Left lung (tissue), 14 donors: ENCODE results near the gene AP5S1. TPM values are rescaled to one million over a fixed set of nuclear protein-coding genes. Genes with fewer than 3 reads are reported as not detected.

Source experiments
- ATAC-seq: fragments of 200-7000 bp; cut with Tn5 transposase; one replicate; pipeline ENCODE4 v1.9.1; 2020; ENCODE audit warnings: moderate library complexity
- DNase-seq, 4 donors: peaks; one replicate each; pipeline ENCODE4 v3.0.0-alpha.2; 2013 to 2020
- H3K27ac ChIP-seq, 2 donors: fragments of 200-600 bp; sonication (generic) in 1 of 2; one replicate each; pipeline versions ENCODE4 v1.5.0 to v1.8.0; 2020 to 2021
- H3K27me3 ChIP-seq, 2 donors: fragments of 200-600 bp; sonication (generic) in 1 of 2; one replicate each; pipeline versions ENCODE4 v1.5.0 to v1.8.0; 2020 to 2021
- H3K36me3 ChIP-seq, 2 donors: fragments of 200-600 bp; sonication (generic) in 1 of 2; one replicate each; pipeline versions ENCODE4 v1.5.0 to v1.8.0; 2020 to 2021
- H3K4me1 ChIP-seq, 2 donors: fragments of 200-600 bp; one replicate each; pipeline ENCODE4 v1.8.0; 2021
- H3K4me3 ChIP-seq, 2 donors: fragments of 200-600 bp; sonication (generic) in 1 of 2; one replicate each; pipeline versions ENCODE4 v1.5.0 to v1.8.0; 2020 to 2021; ENCODE audit warnings: mild to moderate bottlenecking in 1 of 2
- H3K9me3 ChIP-seq, 2 donors: fragments of 200-600 bp; sonication (generic) in 1 of 2; one replicate each; pipeline versions ENCODE4 v1.5.0 to v1.8.0; 2020 to 2021
- CTCF ChIP-seq, 2 donors: fragments of 200-600 bp; sonication (generic) in 1 of 2; IDR thresholded peaks; one replicate each; pipeline versions ENCODE4 v1.5.0 to v1.8.0; 2021; ENCODE audit warnings: antibody characterized with exemption in 2 of 2
- intact Hi-C, 2 donors: fragments of 100-400 bp; cut with DNase I; formaldehyde crosslinking; loops; one replicate each; pipeline versions ENCODE4 v1.11.2 to v1.14.2; 2022
- long read RNA-seq, 12 donors: library from polyadenylated mRNA in 2 of 12; unstranded in 2 of 12; transcript quantifications; one replicate each; pipeline ENCODE4 v2.0.0 and lab custom pipeline, GENCODE V29; 2019 to 2026
- polyA plus RNA-seq, 6 donors: library from polyadenylated mRNA; unstranded; fragments of 120-200 nt; gene quantifications; one replicate each; pipeline ENCODE4 v1.2.1, GENCODE V29; 2013; ENCODE audit not compliant: insufficient read length in 6 of 6
- total RNA-seq, 2 donors: library from RNA; stranded (reverse); fragmentation: NEBNext Ultra II Directional; extraction: Animal tissue kit (Norgen Biotek cat#: 25700); gene quantifications; one replicate each; pipeline ENCODE4 v1.2.1, GENCODE V29; 2021
- donor health status: DM: no; HTN: yes; CAD: no.
- donor health status: DM: no; HTN: no; CAD: no.

The AP5S1 gene
- 10 to 100 TPM; 12.7 to 13.6 TPM for total RNA-seq
- 10 to 100 TPM in 4 of 6 donors, 1 to 10 TPM in 2; 8.3 to 12.0 (median 11.2) TPM for polyA plus RNA-seq
- long read RNA-seq, donor 1, full-length matches to known transcripts, result 8 of 8 reads
- long read RNA-seq, donor 1, partial matches to known transcripts, result 0 of 8 reads
- long read RNA-seq, donor 1, other reads (novel, unspliced or antisense), result 0 of 8 reads
- long read RNA-seq, donor 2, full-length matches to known transcripts, result 7 of 7 reads
- long read RNA-seq, donor 2, partial matches to known transcripts, result 0 of 7 reads
- long read RNA-seq, donor 2, other reads (novel, unspliced or antisense), result 0 of 7 reads
- long read RNA-seq, donor 3, full-length matches to known transcripts, result 4 of 4 reads
- long read RNA-seq, donor 3, partial matches to known transcripts, result 0 of 4 reads
- long read RNA-seq, donor 3, other reads (novel, unspliced or antisense), result 0 of 4 reads
- long read RNA-seq, donor 4, full-length matches to known transcripts, result 13 of 15 reads
- long read RNA-seq, donor 4, partial matches to known transcripts, result 0 of 15 reads
- long read RNA-seq, donor 4, other reads (novel, unspliced or antisense), result 2 of 15 reads
- long read RNA-seq, donor 5, full-length matches to known transcripts, result 3 of 3 reads
- long read RNA-seq, donor 5, partial matches to known transcripts, result 0 of 3 reads
- long read RNA-seq, donor 5, other reads (novel, unspliced or antisense), result 0 of 3 reads
- long read RNA-seq, donor 6, full-length matches to known transcripts, result 5 of 5 reads
- long read RNA-seq, donor 6, partial matches to known transcripts, result 0 of 5 reads
- long read RNA-seq, donor 6, other reads (novel, unspliced or antisense), result 0 of 5 reads
- long read RNA-seq, donor 7, full-length matches to known transcripts, result 3 of 3 reads
- long read RNA-seq, donor 7, partial matches to known transcripts, result 0 of 3 reads
- long read RNA-seq, donor 7, other reads (novel, unspliced or antisense), result 0 of 3 reads
- long read RNA-seq, donor 8, full-length matches to known transcripts, result 1 of 13 reads
- long read RNA-seq, donor 8, partial matches to known transcripts, result 12 of 13 reads
- long read RNA-seq, donor 8, other reads (novel, unspliced or antisense), result 0 of 13 reads
- long read RNA-seq, donor 9, result 0 reads
- long read RNA-seq, donor 10, full-length matches to known transcripts, result 11 of 14 reads
- long read RNA-seq, donor 10, partial matches to known transcripts, result 1 of 14 reads
- long read RNA-seq, donor 10, other reads (novel, unspliced or antisense), result 2 of 14 reads
- long read RNA-seq, donor 11, result 0 reads
- long read RNA-seq, donor 12, full-length matches to known transcripts, result 4 of 4 reads
- long read RNA-seq, donor 12, partial matches to known transcripts, result 0 of 4 reads
- long read RNA-seq, donor 12, other reads (novel, unspliced or antisense), result 0 of 4 reads

- Histone ChIP-seq H3K4me1 (peaks cover 14 to 36% of the 10 kb centered on the region in 2 donors), H3K27me3 (no peaks in the 10 kb centered on the region), H3K36me3 (peaks cover 0 to 32% of the 10 kb centered on the region in 2 donors), H3K4me3 (peak within 1 kb of the TSS; percentile 55 to 61), H3K27ac (peak within 1 kb of the TSS; percentile 97 to 100), H3K9me3 (no peaks in the 10 kb centered on the region)
- ATAC-seq (peak; percentile 92), DNase-seq (peak; percentile 97 to 99 (median 98))
- peak; percentile 97 to 100 for TF ChIP-seq CTCF (IDR thresholded peaks at IDR 0.05)
- intact Hi-C loops, result no loop called here
These were observed at the start of gene AP5S1 for GRCh38 chr20:3820048-3820900. AP5S1 (plus strand) TSS chr20:3820547; CDS start chr20:3822118, 1,571 bp downstream.

GRCh38 chr20:3771552-3772058, 48.7 kb upstream of the AP5S1 start:
- Histone ChIP-seq H3K27me3 (no peaks in the 10 kb centered on the region), H3K36me3 (no peaks in the 10 kb centered on the region), H3K9me3 (no peaks in the 10 kb centered on the region), H3K4me3 (no peak overlapping the region), H3K4me1 (peaks cover 9 to 24% of the 10 kb centered on the region in 2 donors), H3K27ac (no peak overlapping the region)
- no peak for TF ChIP-seq CTCF (IDR thresholded peaks at IDR 0.05)
- no peak for DNase-seq
- intact Hi-C loops, result no loop called here
- no peak for ATAC-seq

- Histone ChIP-seq H3K27me3 (peaks cover 0 to 18% of the 10 kb centered on the region in 2 donors), H3K36me3 (no peaks in the 10 kb centered on the region), H3K27ac (peak overlapping the region in 1 of 2 donors; percentile 33), H3K4me1 (peaks cover 0 to 26% of the 10 kb centered on the region in 2 donors), H3K9me3 (no peaks in the 10 kb centered on the region), H3K4me3 (no peak overlapping the region)
- TF ChIP-seq CTCF (IDR thresholded peaks at IDR 0.05), result no peak
- no peak for ATAC-seq
- intact Hi-C loops, result no loop called here
- DNase-seq, result no peak
These were observed 44.8 kb upstream of the AP5S1 start for GRCh38 chr20:3775457-3776108.

- Histone ChIP-seq H3K36me3 (no peaks in the 10 kb centered on the region), H3K4me1 (peaks cover 0 to 41% of the 10 kb centered on the region in 2 donors), H3K9me3 (no peaks in the 10 kb centered on the region), H3K27ac (no peak overlapping the region), H3K4me3 (peak overlapping the region; percentile 50 to 51), H3K27me3 (peaks cover 0 to 18% of the 10 kb centered on the region in 2 donors)
- DNase-seq (no peak), ATAC-seq (peak; percentile 3)
- intact Hi-C loops, result no loop called here
- TF ChIP-seq CTCF (IDR thresholded peaks at IDR 0.05), result no peak
These were observed 43.0 kb upstream of the AP5S1 start for GRCh38 chr20:3777381-3777715.
